HEK293 (cell line): Measurements from ENCODE around the gene ASB4.

Source experiments
- CTCF ChIA-PET: fragments of 350-600 bp; formaldehyde crosslinking; extraction: SDS; loops from one replicate; lab custom pipeline; 2021; ENCODE audit warnings: antibody characterized with exemption; lab: Yijun Ruan, JAX
- POLR2A ChIA-PET: fragments of 300-600 bp; formaldehyde crosslinking; extraction: SDS; loops from one replicate; lab custom pipeline; 2020; ENCODE audit warnings: antibody characterized with exemption, inconsistent platforms; lab: Yijun Ruan, JAX
- H3K27ac ChIP-seq: fragments of 200-500 bp; sonication (Bioruptor generic); 2 replicates; pipeline ENCODE4 v1.5.1; 2014; ENCODE audit warnings: low read depth, low read length, control low read depth, inconsistent platforms; ENCODE audit errors: extremely low read depth
- H3K36me3 ChIP-seq, 2 experiments: fragments of 200-500 bp in 1 of 2; sonication (Bioruptor generic) in 1 of 2; 1 replicate in 1 of 2; 2 replicates in 1 of 2; pipeline ENCODE4 v1.5.1; 2014 to 2017; ENCODE audit warnings: inconsistent platforms in 2 of 2, low read length in 2 of 2; ENCODE audit not compliant: control insufficient read depth in 2 of 2, insufficient read depth in 1 of 2
- H3K4me1 ChIP-seq: fragments of 200-500 bp; sonication (Bioruptor generic); 2 replicates; pipeline ENCODE4 v1.5.1; 2014; ENCODE audit warnings: mild to moderate bottlenecking, low read length, inconsistent platforms; ENCODE audit not compliant: control insufficient read depth, insufficient read depth
- H3K4me3 ChIP-seq: 2 replicates; pipeline ENCODE4 v1.5.1; 2011; ENCODE audit warnings: low read depth, mild to moderate bottlenecking, control low read depth, low read length, moderate library complexity
- H3K9me3 ChIP-seq: fragments of 200-500 bp; sonication (Bioruptor generic); 2 replicates; pipeline ENCODE4 v1.5.1; 2014; ENCODE audit warnings: low read depth, low read length, inconsistent platforms; ENCODE audit not compliant: control insufficient read depth, insufficient read depth
- TCF7L2 ChIP-seq: IDR thresholded peaks from 2 replicates; pipeline ENCODE4 v1.6.1; 2011; ENCODE audit warnings: low read depth, mild to moderate bottlenecking, inconsistent platforms, low read length, moderate library complexity, borderline replicate concordance
- ZBTB7A ChIP-seq: fragments of 450-650 bp; formaldehyde crosslinking; IDR thresholded peaks from 2 replicates; pipeline ENCODE4 v1.5.1; 2016; ENCODE audit warnings: low read depth, missing biosample characterization, missing genetic modification characterization
- ZFHX2 ChIP-seq: fragments of 450-650 bp; formaldehyde crosslinking; conservative IDR thresholded peaks from 2 replicates; pipeline ENCODE4 v1.5.1; 2016; ENCODE audit warnings: missing biosample characterization, missing genetic modification characterization
- ZNF280D ChIP-seq: fragments of 450-650 bp; formaldehyde crosslinking; IDR thresholded peaks from 2 replicates; pipeline ENCODE4 v1.5.1; 2016; ENCODE audit warnings: missing biosample characterization, missing genetic modification characterization
- ZNF335 ChIP-seq: fragments of 450-650 bp; formaldehyde crosslinking; conservative IDR thresholded peaks from 2 replicates; pipeline ENCODE4 v1.5.1; 2016; ENCODE audit warnings: missing biosample characterization, missing genetic modification characterization
- ZNF426 ChIP-seq: fragments of 450-650 bp; formaldehyde crosslinking; IDR thresholded peaks from 2 replicates; pipeline ENCODE4 v1.5.1; 2017; ENCODE audit warnings: missing biosample characterization, missing genetic modification characterization, mild to moderate bottlenecking, inconsistent platforms, moderate library complexity
- ZNF549 ChIP-seq: fragments of 450-650 bp; IDR thresholded peaks from 2 replicates; pipeline ENCODE4 v1.5.1; 2018; ENCODE audit warnings: missing biosample characterization, missing genetic modification characterization, mild to moderate bottlenecking, inconsistent platforms, moderate library complexity
- ZNF571 ChIP-seq: fragments of 450-650 bp; formaldehyde crosslinking; IDR thresholded peaks from 2 replicates; pipeline ENCODE4 v1.5.0; 2017; ENCODE audit warnings: missing biosample characterization, missing genetic modification characterization
- ZNF600 ChIP-seq: fragments of 450-650 bp; formaldehyde crosslinking; IDR thresholded peaks from 2 replicates; pipeline ENCODE4 v1.5.1; 2016; ENCODE audit warnings: missing biosample characterization, missing genetic modification characterization
- ZNF623 ChIP-seq: fragments of 450-650 bp; formaldehyde crosslinking; IDR thresholded peaks from 2 replicates; pipeline ENCODE4 v1.5.1; 2016; ENCODE audit warnings: missing biosample characterization, missing genetic modification characterization
- ZNF654 ChIP-seq: fragments of 450-650 bp; formaldehyde crosslinking; IDR thresholded peaks from 2 replicates; pipeline ENCODE4 v1.5.1; 2016; ENCODE audit warnings: low read depth, missing biosample characterization, missing genetic modification characterization
- ZXDB ChIP-seq: fragments of 450-650 bp; formaldehyde crosslinking; IDR thresholded peaks from 2 replicates; pipeline ENCODE4 v1.5.1; 2016; ENCODE audit warnings: missing biosample characterization, missing genetic modification characterization
- TF ChIP-seq, protein P1 (sequence below): IDR thresholded peaks from 2 replicates; pipeline ENCODE4 v1.6.1; 2011; ENCODE audit warnings: mild to moderate bottlenecking, low read depth, low read length, borderline replicate concordance
- TF ChIP-seq, protein P2 (sequence below): fragments of 450-650 bp; formaldehyde crosslinking; IDR thresholded peaks from 2 replicates; pipeline ENCODE4 v1.5.1; 2017; ENCODE audit warnings: missing biosample characterization, missing genetic modification characterization
- TF ChIP-seq, protein P3 (sequence below): fragments of 450-650 bp; formaldehyde crosslinking; conservative IDR thresholded peaks from 2 replicates; pipeline ENCODE4 v1.5.1; 2016; ENCODE audit warnings: low read depth, missing biosample characterization, missing genetic modification characterization

The ASB4 gene

DNA sequence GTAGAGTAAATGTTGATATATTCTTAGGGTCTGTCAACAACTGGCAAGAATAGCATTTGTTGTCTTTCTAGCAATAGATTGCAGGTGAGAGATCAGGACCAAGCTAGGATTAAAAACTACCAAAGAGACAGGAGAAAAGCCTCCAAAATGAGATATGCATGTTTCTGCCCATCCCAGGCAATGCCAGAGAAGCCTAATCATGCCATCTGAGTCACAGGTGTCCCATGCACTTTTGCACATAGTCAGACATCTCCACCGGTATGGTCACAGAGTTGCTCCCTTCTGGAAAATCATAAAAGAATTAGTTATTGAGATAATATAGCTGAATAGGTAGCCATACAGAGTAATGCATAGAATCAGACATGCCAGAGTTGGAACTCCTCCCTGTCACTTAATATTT, 59.9 kb downstream of the ASB4 start:
- Histone ChIP-seq H3K36me3 (no peaks in the 10 kb centered on the region), H3K9me3 (no peaks in the 10 kb centered on the region), H3K4me1 (peaks cover 12% of the 10 kb centered on the region), H3K27ac (no peak overlapping the region), H3K4me3 (no peak overlapping the region)
- CTCF ChIA-PET, result interaction anchor here (0.6 to 12.5 kb wide), 14 partner anchors 12 to 143 kb away, joined by 3 to 109 read pairs (median 4); no protein-coding TSS in a partner anchor
- TF ChIP-seq ZNF426 (no peak), ZNF335 (tag by site-specific recombination) (peak; percentile 46; the same call in 1 of the 2 replicates)
- TF ChIP-seq, protein P1, sequence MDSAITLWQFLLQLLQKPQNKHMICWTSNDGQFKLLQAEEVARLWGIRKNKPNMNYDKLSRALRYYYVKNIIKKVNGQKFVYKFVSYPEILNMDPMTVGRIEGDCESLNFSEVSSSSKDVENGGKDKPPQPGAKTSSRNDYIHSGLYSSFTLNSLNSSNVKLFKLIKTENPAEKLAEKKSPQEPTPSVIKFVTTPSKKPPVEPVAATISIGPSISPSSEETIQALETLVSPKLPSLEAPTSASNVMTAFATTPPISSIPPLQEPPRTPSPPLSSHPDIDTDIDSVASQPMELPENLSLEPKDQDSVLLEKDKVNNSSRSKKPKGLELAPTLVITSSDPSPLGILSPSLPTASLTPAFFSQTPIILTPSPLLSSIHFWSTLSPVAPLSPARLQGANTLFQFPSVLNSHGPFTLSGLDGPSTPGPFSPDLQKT, result no peak
- POLR2A ChIA-PET, result no interaction called here

GRCh38 chr7:95546647-95547046, 60.9 kb downstream of the ASB4 start:
- Histone ChIP-seq H3K27ac (no peak overlapping the region), H3K9me3 (no peaks in the 10 kb centered on the region), H3K4me1 (peaks cover 12% of the 10 kb centered on the region), H3K36me3 (no peaks in the 10 kb centered on the region), H3K4me3 (no peak overlapping the region)
- TF ChIP-seq ZNF623 (tag by site-specific recombination) (no peak), ZBTB7A (tag by site-specific recombination) (no peak), ZXDB (tag by site-specific recombination) (no peak), ZFHX2 (tag by site-specific recombination) (no peak), ZNF654 (tag by site-specific recombination) (no peak), ZNF280D (no peak), TCF7L2 (no peak), ZNF571 (tag by site-specific recombination) (no peak), ZNF600 (tag by site-specific recombination) (no peak), ZNF549 (no peak)
- TF ChIP-seq, protein P2, sequence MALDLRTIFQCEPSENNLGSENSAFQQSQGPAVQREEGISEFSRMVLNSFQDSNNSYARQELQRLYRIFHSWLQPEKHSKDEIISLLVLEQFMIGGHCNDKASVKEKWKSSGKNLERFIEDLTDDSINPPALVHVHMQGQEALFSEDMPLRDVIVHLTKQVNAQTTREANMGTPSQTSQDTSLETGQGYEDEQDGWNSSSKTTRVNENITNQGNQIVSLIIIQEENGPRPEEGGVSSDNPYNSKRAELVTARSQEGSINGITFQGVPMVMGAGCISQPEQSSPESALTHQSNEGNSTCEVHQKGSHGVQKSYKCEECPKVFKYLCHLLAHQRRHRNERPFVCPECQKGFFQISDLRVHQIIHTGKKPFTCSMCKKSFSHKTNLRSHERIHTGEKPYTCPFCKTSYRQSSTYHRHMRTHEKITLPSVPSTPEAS (tag by site-specific recombination), result no peak
- TF ChIP-seq, protein P3, sequence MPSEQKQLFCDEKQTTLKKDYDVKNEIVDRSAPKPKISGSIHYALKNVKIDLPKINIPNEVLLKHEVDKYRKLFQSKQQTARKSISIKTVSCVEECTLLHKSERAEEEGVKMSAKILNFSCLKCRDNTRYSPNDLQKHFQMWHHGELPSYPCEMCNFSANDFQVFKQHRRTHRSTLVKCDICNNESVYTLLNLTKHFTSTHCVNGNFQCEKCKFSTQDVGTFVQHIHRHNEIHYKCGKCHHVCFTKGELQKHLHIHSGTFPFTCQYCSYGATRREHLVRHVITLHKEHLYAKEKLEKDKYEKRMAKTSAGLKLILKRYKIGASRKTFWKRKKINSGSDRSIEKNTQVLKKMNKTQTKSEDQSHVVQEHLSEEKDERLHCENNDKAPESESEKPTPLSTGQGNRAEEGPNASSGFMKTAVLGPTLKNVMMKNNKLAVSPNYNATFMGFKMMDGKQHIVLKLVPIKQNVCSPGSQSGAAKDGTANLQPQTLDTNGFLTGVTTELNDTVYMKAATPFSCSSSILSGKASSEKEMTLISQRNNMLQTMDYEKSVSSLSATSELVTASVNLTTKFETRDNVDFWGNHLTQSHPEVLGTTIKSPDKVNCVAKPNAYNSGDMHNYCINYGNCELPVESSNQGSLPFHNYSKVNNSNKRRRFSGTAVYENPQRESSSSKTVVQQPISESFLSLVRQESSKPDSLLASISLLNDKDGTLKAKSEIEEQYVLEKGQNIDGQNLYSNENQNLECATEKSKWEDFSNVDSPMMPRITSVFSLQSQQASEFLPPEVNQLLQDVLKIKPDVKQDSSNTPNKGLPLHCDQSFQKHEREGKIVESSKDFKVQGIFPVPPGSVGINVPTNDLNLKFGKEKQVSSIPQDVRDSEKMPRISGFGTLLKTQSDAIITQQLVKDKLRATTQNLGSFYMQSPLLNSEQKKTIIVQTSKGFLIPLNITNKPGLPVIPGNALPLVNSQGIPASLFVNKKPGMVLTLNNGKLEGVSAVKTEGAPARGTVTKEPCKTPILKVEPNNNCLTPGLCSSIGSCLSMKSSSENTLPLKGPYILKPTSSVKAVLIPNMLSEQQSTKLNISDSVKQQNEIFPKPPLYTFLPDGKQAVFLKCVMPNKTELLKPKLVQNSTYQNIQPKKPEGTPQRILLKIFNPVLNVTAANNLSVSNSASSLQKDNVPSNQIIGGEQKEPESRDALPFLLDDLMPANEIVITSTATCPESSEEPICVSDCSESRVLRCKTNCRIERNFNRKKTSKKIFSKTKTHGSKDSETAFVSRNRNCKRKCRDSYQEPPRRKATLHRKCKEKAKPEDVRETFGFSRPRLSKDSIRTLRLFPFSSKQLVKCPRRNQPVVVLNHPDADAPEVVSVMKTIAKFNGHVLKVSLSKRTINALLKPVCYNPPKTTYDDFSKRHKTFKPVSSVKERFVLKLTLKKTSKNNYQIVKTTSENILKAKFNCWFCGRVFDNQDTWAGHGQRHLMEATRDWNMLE (tag by site-specific recombination), result no peak
- POLR2A ChIA-PET, result no interaction called here
- CTCF ChIA-PET, result interaction anchor here (1.6 to 12.5 kb wide), 4 partner anchors 19 to 142 kb away, joined by 8 to 109 read pairs (median 72); no protein-coding TSS in a partner anchor
